Mononuclear cell (primary cell): ENCODE results near the gene FCGBP. TPM values are rescaled to one million over a fixed set of nuclear protein-coding genes. Genes with fewer than 3 reads are reported as not detected.

Experiments used
- H3K27me3 ChIP-seq: 2 replicates; pipeline ENCODE4 v1.6.0; 2011; ENCODE audit warnings: low read length, control low read depth; ENCODE audit not compliant: insufficient read depth
- H3K4me1 ChIP-seq: 2 replicates; pipeline ENCODE4 v1.5.1; 2011; ENCODE audit warnings: mild to moderate bottlenecking, low read length, control low read depth; ENCODE audit not compliant: insufficient read depth
- H3K4me3 ChIP-seq: 2 replicates; pipeline ENCODE4 v1.5.1; 2011; ENCODE audit warnings: mild to moderate bottlenecking, low read length, moderate library complexity
- H3K9me3 ChIP-seq: 2 replicates; pipeline ENCODE4 v1.5.1; 2011; ENCODE audit warnings: low read depth, mild to moderate bottlenecking, control low read depth, low read length
- total RNA-seq: library from RNA; depleted of rRNA; stranded (reverse); fragments of >200 nt; gene quantifications from one replicate; pipeline ENCODE4 v1.2.3, GENCODE V29; 2012

Gene FCGBP
- total RNA-seq, 1 donor = 4.7 TPM

DNA sequence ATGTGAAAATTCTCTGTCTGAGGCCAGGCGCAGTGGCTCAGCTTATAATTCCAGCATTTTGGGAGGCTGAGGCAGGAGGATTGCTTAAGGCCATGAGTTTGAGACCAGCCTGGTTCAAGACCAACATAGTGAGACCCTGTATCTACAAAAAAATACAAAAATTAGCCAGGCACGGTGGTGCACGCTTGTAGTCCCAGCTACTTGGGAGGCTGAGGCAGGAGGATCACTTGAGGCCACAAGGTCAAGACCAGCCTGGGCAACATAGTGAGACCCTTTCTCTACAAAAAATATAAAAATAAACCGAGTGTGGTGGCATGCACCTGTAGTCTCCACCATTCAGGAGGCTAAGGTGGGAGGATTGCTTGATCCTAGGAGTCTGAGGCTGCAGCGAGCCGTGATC is 2.2 kb upstream of the FCGBP start:
- H3K27me3 ChIP-seq = peaks cover 59% of the 10 kb centered on the region
- peaks cover 56% of the 10 kb centered on the region for H3K4me1 ChIP-seq
- no peak overlapping the region for H3K4me3 ChIP-seq
- peaks cover 7% of the 10 kb centered on the region for H3K9me3 ChIP-seq

- Histone ChIP-seq H3K9me3 (peaks cover 7% of the 10 kb centered on the region), H3K27me3 (peaks cover 64% of the 10 kb centered on the region), H3K4me1 (peaks cover 50% of the 10 kb centered on the region), H3K4me3 (no peak overlapping the region)
Observed at GRCh38 chr19:39936020-39936419, 1.6 kb upstream of the FCGBP start.

DNA sequence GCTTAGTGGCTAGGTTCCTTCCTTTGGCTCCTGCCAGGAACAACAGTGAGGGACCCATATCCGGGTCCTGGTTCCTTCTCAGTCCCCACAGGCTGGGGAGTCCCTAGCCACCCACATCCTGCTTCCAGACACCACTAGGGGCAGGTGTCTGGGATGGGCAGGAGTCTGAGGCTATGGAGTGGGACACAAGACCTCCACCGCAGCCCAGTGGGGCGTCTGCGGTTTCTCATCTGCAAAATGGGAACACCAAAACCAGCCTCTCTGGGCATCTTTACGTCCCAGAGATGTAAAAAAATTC is 879 bp upstream of the FCGBP start:
- H3K27me3 ChIP-seq = peaks cover 60% of the 10 kb centered on the region
- H3K9me3 ChIP-seq = peaks cover 2% of the 10 kb centered on the region
- no peak overlapping the region for H3K4me3 ChIP-seq
- peaks cover 46% of the 10 kb centered on the region for H3K4me1 ChIP-seq

DNA sequence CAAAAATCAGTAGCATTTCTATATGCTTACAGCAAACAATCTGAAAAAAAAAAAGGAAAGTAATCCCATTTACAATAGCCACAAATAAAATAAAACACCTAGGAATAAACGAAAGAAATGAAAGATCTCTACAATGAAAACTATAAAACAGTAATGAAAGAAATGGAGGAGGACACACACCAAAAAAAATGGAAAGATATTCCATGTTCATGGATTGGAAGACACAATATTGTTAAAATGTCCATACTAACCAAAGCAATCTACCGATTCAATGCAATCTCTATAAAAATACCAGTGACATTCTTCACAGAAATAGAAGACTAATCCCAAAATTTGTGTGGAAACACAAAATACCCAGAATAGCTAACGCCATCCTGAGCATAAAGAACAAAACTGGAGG is 4.7 kb downstream of the FCGBP start:
- Histone ChIP-seq H3K4me3 (no peak overlapping the region), H3K9me3 (no peaks in the 10 kb centered on the region), H3K4me1 (peaks cover 8% of the 10 kb centered on the region), H3K27me3 (peaks cover 55% of the 10 kb centered on the region)

- Histone ChIP-seq H3K4me3 (no peak overlapping the region), H3K27me3 (peaks cover 45% of the 10 kb centered on the region), H3K4me1 (no peaks in the 10 kb centered on the region), H3K9me3 (no peaks in the 10 kb centered on the region)
Observed at GRCh38 chr19:39928357-39928725, 6.1 kb downstream of the FCGBP start.

DNA sequence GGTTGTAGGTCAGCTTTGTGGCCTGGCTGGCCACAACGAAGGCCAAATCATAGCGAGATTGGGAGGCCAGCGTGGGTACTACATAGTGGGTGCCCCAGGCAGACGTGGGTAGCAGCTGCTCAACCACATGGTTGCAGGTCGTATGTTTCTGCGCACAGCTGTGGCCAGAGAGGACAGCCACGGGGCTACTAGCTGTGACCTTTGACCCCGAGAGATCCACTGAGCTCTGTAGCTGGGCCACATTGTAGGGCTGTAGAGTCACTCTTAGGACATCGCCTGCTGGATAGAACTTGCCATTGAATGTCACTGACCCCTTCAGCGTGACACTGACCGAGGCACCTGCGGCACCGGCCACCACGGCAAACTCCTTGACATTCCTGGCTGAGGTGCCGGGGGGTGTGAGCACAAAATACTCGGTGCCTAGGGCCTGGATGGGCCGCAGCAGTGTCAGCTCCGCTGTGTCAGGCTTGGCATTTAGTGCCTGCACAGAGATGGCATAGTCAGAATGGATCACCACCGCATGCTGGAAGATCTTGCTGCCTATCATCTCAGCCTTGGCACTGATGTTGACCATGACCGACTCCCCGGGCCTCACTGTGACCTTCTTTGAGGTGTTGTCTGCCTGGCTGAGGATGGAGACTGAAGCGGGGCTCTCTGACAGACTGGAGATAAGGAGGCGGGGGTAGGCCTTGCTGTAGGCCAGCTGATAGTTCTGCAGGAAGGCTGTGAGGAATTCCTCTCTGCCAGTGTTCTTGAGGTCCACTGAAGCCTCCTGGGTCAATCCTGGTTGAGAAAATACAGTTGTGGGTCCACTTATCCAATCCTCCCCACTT is 6.7 kb downstream of the FCGBP start:
- Histone ChIP-seq H3K9me3 (no peaks in the 10 kb centered on the region), H3K27me3 (peaks cover 42% of the 10 kb centered on the region), H3K4me3 (no peak overlapping the region), H3K4me1 (no peaks in the 10 kb centered on the region)

- Histone ChIP-seq H3K4me1 (no peaks in the 10 kb centered on the region), H3K4me3 (no peak overlapping the region), H3K9me3 (no peaks in the 10 kb centered on the region), H3K27me3 (peaks cover 38% of the 10 kb centered on the region)
Observed at GRCh38 chr19:39927076-39927475, 7.4 kb downstream of the FCGBP start.

GRCh38 chr19:39926170-39926760 is 8.2 kb downstream of the FCGBP start:
- Histone ChIP-seq H3K4me1 (no peaks in the 10 kb centered on the region), H3K27me3 (peaks cover 32% of the 10 kb centered on the region), H3K9me3 (no peaks in the 10 kb centered on the region), H3K4me3 (no peak overlapping the region)

- Histone ChIP-seq H3K27me3 (peaks cover 23% of the 10 kb centered on the region), H3K4me1 (no peaks in the 10 kb centered on the region), H3K9me3 (no peaks in the 10 kb centered on the region), H3K4me3 (no peak overlapping the region)
Observed at GRCh38 chr19:39924952-39925351, 9.5 kb downstream of the FCGBP start.

DNA sequence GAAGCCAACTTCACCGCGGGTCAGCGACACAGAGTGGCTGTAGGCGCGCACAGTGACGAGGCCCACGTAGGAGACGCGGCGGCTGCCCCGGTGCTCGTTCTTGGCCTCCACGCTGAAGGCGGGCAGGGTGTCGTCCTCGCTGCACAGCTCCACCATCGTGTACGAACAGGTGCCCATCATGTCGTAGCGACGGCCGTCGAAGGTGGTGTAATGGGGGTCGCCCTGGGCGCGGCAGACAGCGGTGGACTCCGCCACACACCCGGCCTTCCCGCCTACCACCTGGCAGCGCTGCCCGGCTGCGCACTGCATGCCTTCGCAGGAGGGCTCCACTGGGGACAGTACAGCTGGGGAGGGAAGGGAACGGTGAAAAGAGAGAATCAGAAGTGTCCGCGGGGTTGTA is 10.0 kb downstream of the FCGBP start:
- Histone ChIP-seq H3K4me3 (no peak overlapping the region), H3K27me3 (peaks cover 18% of the 10 kb centered on the region), H3K9me3 (no peaks in the 10 kb centered on the region), H3K4me1 (no peaks in the 10 kb centered on the region)

DNA sequence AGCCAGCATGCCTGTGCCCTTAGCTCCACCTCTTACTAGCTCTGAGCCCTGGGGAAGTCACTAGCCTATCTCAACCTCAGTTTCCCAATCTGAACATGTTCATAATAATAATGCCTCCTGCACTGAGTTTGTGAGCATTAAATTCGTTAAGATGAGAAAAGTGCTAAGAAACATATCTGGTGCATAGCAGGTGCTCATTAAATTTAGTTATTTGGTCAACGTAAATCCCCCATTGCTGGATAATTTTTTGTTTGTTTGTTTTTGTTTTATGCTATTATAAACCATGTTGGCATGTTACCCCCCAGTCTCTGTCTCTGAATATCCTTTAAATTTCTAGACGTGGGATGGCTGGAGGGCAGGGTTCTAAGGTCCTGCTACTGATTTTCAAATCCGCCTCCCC is 10.6 kb downstream of the FCGBP start:
- peaks cover 13% of the 10 kb centered on the region for H3K27me3 ChIP-seq
- H3K9me3 ChIP-seq = no peaks in the 10 kb centered on the region
- no peak overlapping the region for H3K4me3 ChIP-seq
- no peaks in the 10 kb centered on the region for H3K4me1 ChIP-seq

DNA sequence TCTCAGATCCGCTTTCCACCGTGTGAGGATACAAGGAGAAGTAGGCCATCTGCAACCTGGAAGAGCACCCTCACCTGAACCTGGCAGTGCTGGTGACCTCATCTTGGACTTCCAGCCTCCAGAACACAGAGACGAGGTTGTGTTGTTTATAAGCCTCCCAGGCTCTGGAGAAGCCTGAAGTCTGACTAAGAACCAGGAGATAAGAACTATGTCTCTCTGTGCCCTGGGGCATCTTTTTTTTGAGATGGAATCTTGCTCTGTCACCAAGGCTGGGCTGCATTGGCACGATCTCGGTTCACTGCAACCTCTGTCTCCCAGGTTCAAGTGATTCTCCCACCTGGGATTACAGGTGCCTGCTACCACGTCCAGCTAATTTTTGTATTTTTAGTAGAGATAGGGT is 14.5 kb downstream of the FCGBP start:
- Histone ChIP-seq H3K4me1 (no peaks in the 10 kb centered on the region), H3K4me3 (no peak overlapping the region), H3K27me3 (no peaks in the 10 kb centered on the region), H3K9me3 (no peaks in the 10 kb centered on the region)

DNA sequence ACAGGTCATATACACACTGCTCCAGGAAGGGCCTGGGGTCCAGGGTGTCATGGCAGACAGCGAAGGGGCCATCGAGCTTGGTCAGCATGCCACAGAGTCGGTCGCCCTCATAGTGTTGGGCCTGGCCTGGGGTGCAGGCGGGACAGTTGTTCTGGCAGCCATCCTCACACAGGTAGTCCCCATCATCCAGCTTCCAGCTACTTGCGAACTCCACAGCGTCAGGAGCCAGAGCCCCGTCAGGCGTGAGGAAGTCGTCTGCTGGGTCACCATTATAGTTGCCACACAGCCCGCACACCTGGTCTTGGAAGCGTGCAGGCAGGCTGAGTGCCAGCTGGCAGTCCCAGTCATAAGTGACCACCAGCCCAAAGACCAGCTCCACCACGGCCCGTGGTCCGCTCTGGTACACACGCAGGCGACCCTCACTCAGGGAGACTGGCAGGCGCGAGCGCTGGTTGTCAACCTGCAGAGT is 16.2 kb downstream of the FCGBP start:
- Histone ChIP-seq H3K9me3 (no peaks in the 10 kb centered on the region), H3K4me3 (no peak overlapping the region), H3K27me3 (no peaks in the 10 kb centered on the region), H3K4me1 (no peaks in the 10 kb centered on the region)

GRCh38 chr19:39917561-39918182 is 16.8 kb downstream of the FCGBP start:
- no peaks in the 10 kb centered on the region for H3K27me3 ChIP-seq
- H3K4me1 ChIP-seq = no peaks in the 10 kb centered on the region
- no peaks in the 10 kb centered on the region for H3K9me3 ChIP-seq
- no peak overlapping the region for H3K4me3 ChIP-seq

GRCh38 chr19:39916851-39917396 is 17.5 kb downstream of the FCGBP start:
- H3K9me3 ChIP-seq = no peaks in the 10 kb centered on the region
- no peak overlapping the region for H3K4me3 ChIP-seq
- H3K27me3 ChIP-seq = no peaks in the 10 kb centered on the region
- H3K4me1 ChIP-seq = no peaks in the 10 kb centered on the region
